ENCODE results near the gene KDM4C. TPM values are rescaled to one million over a fixed set of nuclear protein-coding genes. Genes with fewer than 3 reads are reported as not detected.

KDM4C gene
- total and polyA plus RNA-seq, 2 experiments from 2014 or later: 14.3 to 20.6 TPM

DNA sequence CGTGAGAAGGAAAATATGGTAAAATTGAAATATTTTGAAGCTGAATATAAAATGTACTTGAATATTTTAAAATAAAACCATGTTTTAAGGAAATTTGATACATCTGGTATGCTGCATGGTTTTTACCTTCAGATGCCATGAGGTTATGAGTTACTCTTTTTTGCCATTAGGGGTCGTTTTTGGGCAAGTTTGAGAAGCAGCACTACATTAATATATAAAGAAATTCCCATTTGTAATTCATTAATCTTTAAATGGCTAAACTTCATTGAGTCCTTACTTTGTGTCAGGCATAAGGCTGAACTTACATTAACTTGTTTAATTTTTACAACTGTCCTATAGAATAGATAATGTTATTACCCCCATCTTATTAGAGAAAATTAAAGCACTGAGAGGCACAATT is 152.3 kb downstream of the KDM4C start:
- Histone ChIP-seq H3K9me2 (ENCODE audit: insufficient read depth) (no peaks in the 10 kb centered on the region), H3K4me1 (ENCODE audit: insufficient read depth) (peaks cover 9% of the 10 kb centered on the region), H2AFZ (no peak overlapping the region), H4K20me1 (ENCODE audit: insufficient read depth) (no peaks in the 10 kb centered on the region), H3K27me3 (replicated peaks; ENCODE audit: insufficient read depth) (no peaks in the 10 kb centered on the region), H3K79me2 (ENCODE audit: insufficient read depth) (0 out of 2 replicates have a peak, but pooled peaks cover 10% of the 10 kb centered on the region), H3K27ac (no peak overlapping the region), H3K4me2 (ENCODE audit: unreplicated experiment) (no peak overlapping the region), H3K9ac (no peak overlapping the region), H3F3A (ENCODE audit: insufficient read depth) (no peaks in the 10 kb centered on the region), H3K9me3 (ENCODE audit: low read depth) (no peaks in the 10 kb centered on the region), H3K4me3 (no peak overlapping the region), H3K36me3 (ENCODE audit: low read depth) (no peaks in the 10 kb centered on the region; the same call in 1 of the 2 replicates)
- peak; percentile 51 for DNase-seq
- 46 to 52% methylated on average over 2 of the region's 2 CpGs for WGBS, 2 experiments (ENCODE audit: low coverage in 1 of 2, low lambda C conversion rate in 2 of 2, missing lambda C conversion rate in 2 of 2)
- in situ Hi-C loops (cut with MboI): loop anchor here (10.0 to 25.0 kb wide), 2 partner anchors 135 to 627 kb away; no protein-coding TSS in a partner anchor
- TF ChIP-seq EZH2 (IDR thresholded peaks at IDR 0.05; ENCODE audit: insufficient read depth, poor library complexity, severe bottlenecking) (no peak), EZH2phosphoT487 (IDR thresholded peaks at IDR 0.05; ENCODE audit: insufficient read depth, low read depth) (no peak)

DNA sequence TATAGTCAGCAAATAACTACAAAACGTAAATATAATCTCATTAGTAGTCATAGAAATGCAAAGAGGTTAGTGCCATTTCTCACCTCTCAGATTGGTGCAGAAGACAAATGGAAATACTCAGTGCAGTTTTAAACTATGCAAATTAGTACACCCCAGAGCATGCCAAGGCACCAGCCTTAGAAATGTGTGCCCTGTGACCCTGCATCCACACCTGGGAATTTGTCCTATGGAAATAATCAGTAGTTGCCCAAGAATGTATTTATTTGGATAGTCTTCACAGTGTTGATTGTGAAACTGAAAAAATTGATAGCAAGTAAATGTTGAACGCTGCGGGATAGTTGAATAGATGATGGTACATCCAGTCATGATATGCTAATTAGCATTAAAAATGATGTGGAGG is 152.7 kb downstream of the KDM4C start:
- no peaks in the 10 kb centered on the region for H3K9me2 ChIP-seq (ENCODE audit: insufficient read depth)
- no peaks in the 10 kb centered on the region for H3K9me3 ChIP-seq (ENCODE audit: low read depth)
- H3K4me3 ChIP-seq: no peak overlapping the region
- H3K36me3 ChIP-seq (ENCODE audit: low read depth): no peaks in the 10 kb centered on the region; the same call in 1 of the 2 replicates
- no peaks in the 10 kb centered on the region for H3K27me3 ChIP-seq (replicated peaks; ENCODE audit: insufficient read depth)
- TF ChIP-seq EZH2phosphoT487 (IDR thresholded peaks at IDR 0.05; ENCODE audit: insufficient read depth, low read depth) (no peak), EZH2 (IDR thresholded peaks at IDR 0.05; ENCODE audit: insufficient read depth, poor library complexity, severe bottlenecking) (no peak)
- H3F3A ChIP-seq (ENCODE audit: insufficient read depth): no peaks in the 10 kb centered on the region
- 0 out of 2 replicates have a peak, but pooled peaks cover 10% of the 10 kb centered on the region for H3K79me2 ChIP-seq (ENCODE audit: insufficient read depth)
- in situ Hi-C loops (cut with MboI): loop anchor here (10.0 to 25.0 kb wide), 2 partner anchors 134 to 627 kb away; no protein-coding TSS in a partner anchor
- H3K4me2 ChIP-seq (ENCODE audit: unreplicated experiment): no peak overlapping the region
- no peaks in the 10 kb centered on the region for H4K20me1 ChIP-seq (ENCODE audit: insufficient read depth)
- WGBS, 2 experiments (ENCODE audit: low coverage in 1 of 2, low lambda C conversion rate in 2 of 2, missing lambda C conversion rate in 2 of 2): 96% methylated on average over 3 of the region's 3 CpGs
- H3K4me1 ChIP-seq (ENCODE audit: insufficient read depth): peaks cover 9% of the 10 kb centered on the region
- H2AFZ ChIP-seq: no peak overlapping the region
- no peak overlapping the region for H3K9ac ChIP-seq
- no peak for DNase-seq
- H3K27ac ChIP-seq: no peak overlapping the region

- no peak overlapping the region for H3K4me3 ChIP-seq
- no peak overlapping the region for H3K27ac ChIP-seq
- no peak overlapping the region for H3K9ac ChIP-seq
- no peaks in the 10 kb centered on the region for H3K36me3 ChIP-seq (ENCODE audit: low read depth)
- whole genome bisulfite sequencing, 2 experiments (ENCODE audit: low coverage in 1 of 2, low lambda C conversion rate in 2 of 2, missing lambda C conversion rate in 2 of 2): 81 to 88% methylated on average over 3 of the region's 3 CpGs
- no peaks in the 10 kb centered on the region for H3F3A ChIP-seq (ENCODE audit: insufficient read depth)
- H3K9me3 ChIP-seq (ENCODE audit: low read depth): no peaks in the 10 kb centered on the region
- in situ Hi-C loops (cut with MboI): loop anchor here (10.0 to 25.0 kb wide), 2 partner anchors 133 to 625 kb away; no protein-coding TSS in a partner anchor
- H3K9me2 ChIP-seq (ENCODE audit: insufficient read depth): no peaks in the 10 kb centered on the region
- no peaks in the 10 kb centered on the region for H4K20me1 ChIP-seq (ENCODE audit: insufficient read depth)
- H2AFZ ChIP-seq: no peak overlapping the region
- DNase-seq: peak; percentile 49
- H3K4me1 ChIP-seq (ENCODE audit: insufficient read depth): peaks cover 9% of the 10 kb centered on the region
- no peak for TF ChIP-seq EZH2 (IDR thresholded peaks at IDR 0.05; ENCODE audit: insufficient read depth, poor library complexity, severe bottlenecking)
- H3K27me3 ChIP-seq (replicated peaks; ENCODE audit: insufficient read depth): no peaks in the 10 kb centered on the region
- H3K4me2 ChIP-seq (ENCODE audit: unreplicated experiment): no peak overlapping the region
- H3K79me2 ChIP-seq (ENCODE audit: insufficient read depth): 0 out of 2 replicates have a peak, but pooled peaks cover 10% of the 10 kb centered on the region
Observed at GRCh38 chr9:6911901-6912638, 154.3 kb downstream of the KDM4C start.

- Histone ChIP-seq H3F3A (ENCODE audit: insufficient read depth) (no peaks in the 10 kb centered on the region), H3K36me3 (ENCODE audit: low read depth) (no peaks in the 10 kb centered on the region), H3K4me1 (ENCODE audit: insufficient read depth) (peaks cover 11% of the 10 kb centered on the region), H3K27ac (no peak overlapping the region), H2AFZ (no peak overlapping the region), H3K9me3 (ENCODE audit: low read depth) (no peaks in the 10 kb centered on the region), H3K27me3 (replicated peaks; ENCODE audit: insufficient read depth) (no peaks in the 10 kb centered on the region), H3K9me2 (ENCODE audit: insufficient read depth) (no peaks in the 10 kb centered on the region), H3K9ac (no peak overlapping the region), H3K79me2 (ENCODE audit: insufficient read depth) (0 out of 2 replicates have a peak, but pooled peaks cover 10% of the 10 kb centered on the region), H4K20me1 (ENCODE audit: insufficient read depth) (no peaks in the 10 kb centered on the region), H3K4me3 (no peak overlapping the region), H3K4me2 (ENCODE audit: unreplicated experiment) (no peak overlapping the region)
- in situ Hi-C loops (cut with MboI): loop anchor here (10.0 to 25.0 kb wide), 2 partner anchors 129 to 622 kb away; no protein-coding TSS in a partner anchor
- DNase-seq: no peak
- 77 to 87% methylated on average over 4 of the region's 4 CpGs for WGBS, 2 experiments (ENCODE audit: low coverage in 1 of 2, low lambda C conversion rate in 2 of 2, missing lambda C conversion rate in 2 of 2)
- TF ChIP-seq EZH2phosphoT487 (IDR thresholded peaks at IDR 0.05; ENCODE audit: insufficient read depth, low read depth) (no peak), EZH2 (IDR thresholded peaks at IDR 0.05; ENCODE audit: insufficient read depth, poor library complexity, severe bottlenecking) (no peak)
Observed at GRCh38 chr9:6915635-6916034, 157.9 kb downstream of the KDM4C start.
